H9 (cell line): ENCODE measurements around the gene NAPA. TPM values are rescaled to one million over a fixed set of nuclear protein-coding genes. Genes with fewer than 3 reads are reported as not detected.

ENCODE experiments used
- DNase-seq: peaks from one replicate; pipeline ENCODE4 v3.0.0-alpha.2; 2017
- H2AFZ ChIP-seq: one replicate; pipeline ENCODE4 v1.6.1; 2013; ENCODE audit warnings: mild to moderate bottlenecking, low read length, control low read depth, moderate library complexity
- H2AK5ac ChIP-seq: 2 replicates; pipeline ENCODE4 v1.6.1; 2013; ENCODE audit warnings: low read length, control low read depth, mixed read lengths; ENCODE audit not compliant: insufficient read length
- H2BK120ac ChIP-seq: one replicate; pipeline ENCODE4 v1.6.1; 2013; ENCODE audit warnings: low read depth, mild to moderate bottlenecking, low read length, control low read depth, inconsistent platforms; ENCODE audit not compliant: poor library complexity, severe bottlenecking
- H2BK12ac ChIP-seq: 2 replicates; pipeline ENCODE4 v1.6.1; 2013; ENCODE audit warnings: low read length, control low read depth, mixed read lengths, low read depth; ENCODE audit not compliant: insufficient read length
- H2BK15ac ChIP-seq: 2 replicates; pipeline ENCODE4 v1.6.1; 2013; ENCODE audit warnings: low read depth, low read length, control low read depth
- H2BK20ac ChIP-seq: one replicate; pipeline ENCODE4 v1.6.1; 2013; ENCODE audit warnings: low read depth, mild to moderate bottlenecking, low read length, control low read depth, inconsistent platforms; ENCODE audit not compliant: poor library complexity, severe bottlenecking
- H2BK5ac ChIP-seq: 2 replicates; pipeline ENCODE4 v1.6.1; 2013; ENCODE audit warnings: low read length, control low read depth, mixed read lengths; ENCODE audit not compliant: insufficient read length
- H3K14ac ChIP-seq: 2 replicates; pipeline ENCODE4 v1.6.1; 2013; ENCODE audit warnings: low read length, control low read depth; ENCODE audit not compliant: insufficient read depth
- H3K18ac ChIP-seq: 2 replicates; pipeline ENCODE4 v1.6.1; 2013; ENCODE audit warnings: low read depth, mild to moderate bottlenecking, mixed read lengths, low read length, control low read depth; ENCODE audit not compliant: insufficient read length
- H3K23ac ChIP-seq: 2 replicates; pipeline ENCODE4 v1.6.1; 2013; ENCODE audit warnings: low read length, control low read depth, mixed read lengths, low read depth; ENCODE audit not compliant: insufficient read length
- H3K23me2 ChIP-seq: 2 replicates; pipeline ENCODE4 v1.6.1; 2013; ENCODE audit warnings: low read depth, mild to moderate bottlenecking, mixed read lengths, low read length, control low read depth; ENCODE audit not compliant: insufficient read length, poor library complexity, severe bottlenecking
- H3K27ac ChIP-seq: 2 replicates; pipeline ENCODE4 v1.5.1; 2013; ENCODE audit warnings: low read length, control low read depth, mixed read lengths, low read depth; ENCODE audit not compliant: insufficient read length
- H3K27me3 ChIP-seq: 2 replicates; pipeline ENCODE4 v1.6.1; 2013; ENCODE audit warnings: low read length, control low read depth, inconsistent platforms; ENCODE audit not compliant: insufficient read depth
- H3K4ac ChIP-seq: 2 replicates; pipeline ENCODE4 v1.6.1; 2013; ENCODE audit warnings: low read depth, mild to moderate bottlenecking, control low read depth, inconsistent platforms, low read length, moderate library complexity
- H3K4me1 ChIP-seq: 2 replicates; pipeline ENCODE4 v1.6.1; 2013; ENCODE audit warnings: low read length, control low read depth, inconsistent platforms; ENCODE audit not compliant: insufficient read depth
- H3K4me2 ChIP-seq: 2 replicates; pipeline ENCODE4 v1.6.1; 2013; ENCODE audit warnings: low read length, control low read depth, mixed read lengths; ENCODE audit not compliant: insufficient read length, insufficient read depth
- H3K56ac ChIP-seq: 2 replicates; pipeline ENCODE4 v1.6.1; 2013; ENCODE audit warnings: low read depth, mild to moderate bottlenecking, mixed read lengths, low read length, control low read depth; ENCODE audit not compliant: insufficient read length
- H3K79me1 ChIP-seq: 2 replicates; pipeline ENCODE4 v1.6.1; 2013; ENCODE audit warnings: low read depth, mild to moderate bottlenecking, moderate library complexity, low read length, control low read depth, inconsistent platforms; ENCODE audit not compliant: insufficient read depth, poor library complexity, severe bottlenecking
- H3K79me2 ChIP-seq: 2 replicates; pipeline ENCODE4 v1.6.1; 2013; ENCODE audit warnings: low read length, control low read depth, inconsistent platforms; ENCODE audit not compliant: insufficient read depth
- H3K9ac ChIP-seq: 2 replicates; pipeline ENCODE4 v1.6.1; 2013; ENCODE audit warnings: low read length, control low read depth, mixed read lengths; ENCODE audit not compliant: insufficient read length; ENCODE audit errors: extremely low read depth
- H3K9me3 ChIP-seq: one replicate; pipeline ENCODE4 v1.6.1; 2013; ENCODE audit warnings: low read depth, low read length, inconsistent platforms; ENCODE audit not compliant: control insufficient read depth
- H3T11ph ChIP-seq: one replicate; pipeline ENCODE4 v1.6.1; 2013; ENCODE audit warnings: mild to moderate bottlenecking, low read length, control low read depth, inconsistent platforms
- H4K20me1 ChIP-seq: one replicate; pipeline ENCODE4 v1.6.1; 2013; ENCODE audit not compliant: control insufficient read depth, insufficient read length, insufficient read depth
- H4K5ac ChIP-seq: 2 replicates; pipeline ENCODE4 v1.6.1; 2013; ENCODE audit warnings: low read depth, mild to moderate bottlenecking, mixed read lengths, low read length, control low read depth; ENCODE audit not compliant: insufficient read length
- H4K8ac ChIP-seq: replicated peaks from 2 replicates; pipeline ENCODE4 v1.6.1; 2013; ENCODE audit warnings: low read length, control low read depth, mixed read lengths, low read depth; ENCODE audit not compliant: insufficient read length
- H4K91ac ChIP-seq: 2 replicates; pipeline ENCODE4 v1.6.1; 2013; ENCODE audit warnings: low read depth, mild to moderate bottlenecking, moderate library complexity, mixed read lengths, low read length, control low read depth; ENCODE audit not compliant: insufficient read length
- H3K27ac Mint-ChIP-seq, 3 experiments: 2 replicates in 2 of 3; 3 replicates in 1 of 3; pipeline ENCODE4 v1.8.0; 2020 to 2021; ENCODE audit warnings: mixed read lengths in 3 of 3, mild to moderate bottlenecking in 1 of 3, moderate library complexity in 1 of 3
- H3K27me3 Mint-ChIP-seq: 2 replicates; pipeline ENCODE4 v1.8.0; 2021; ENCODE audit warnings: low read depth, mild to moderate bottlenecking, moderate library complexity, mixed read lengths
- H3K36me3 Mint-ChIP-seq, 3 experiments: 2 replicates in 2 of 3; 3 replicates in 1 of 3; pipeline ENCODE4 v1.8.0; 2020 to 2021; ENCODE audit warnings: low read depth in 3 of 3, mixed read lengths in 3 of 3; ENCODE audit not compliant: insufficient read depth in 1 of 3
- H3K4me1 Mint-ChIP-seq, 2 experiments: 2 replicates each; pipeline ENCODE4 v1.8.0; 2020; ENCODE audit warnings: mixed read lengths in 2 of 2
- H3K4me3 Mint-ChIP-seq, 2 experiments: 2 replicates in 1 of 2; 3 replicates in 1 of 2; pipeline ENCODE4 v1.8.0; 2020 to 2021; ENCODE audit warnings: mild to moderate bottlenecking in 2 of 2, mixed read lengths in 2 of 2, moderate library complexity in 1 of 2
- H3K9me3 Mint-ChIP-seq, 2 experiments: 2 replicates in 1 of 2; 3 replicates in 1 of 2; pipeline ENCODE4 v1.8.0; 2020; ENCODE audit warnings: mild to moderate bottlenecking in 2 of 2, mixed read lengths in 2 of 2, moderate library complexity in 1 of 2
- CTCF ChIP-seq: fragments of 200-600 bp; sonication (generic); conservative IDR thresholded peaks from 3 replicates; pipeline ENCODE4 v1.8.0; 2021; ENCODE audit warnings: antibody characterized with exemption, mild to moderate bottlenecking
- WGBS: extraction: QIAGEN DNeasy Blood & Tissue Kit; methylation state at CpG from one replicate; pipeline ENCODE4 v1.1.7; 2013; ENCODE audit warnings: missing lambda C conversion rate, low lambda C conversion rate, mixed read lengths; ENCODE audit not compliant: insufficient read length; ENCODE audit errors: extremely low coverage; 5-methylcytosine and 5-hydroxymethylcytosine counted together
- total RNA-seq: library from RNA; stranded (reverse); gene quantifications from 2 replicates; pipeline ENCODE4 v1.2.1, GENCODE V29; 2021

Gene NAPA
- total RNA-seq, 1 experiment from 2014 or later = 62.8 TPM

- peaks cover 37 to 45% of the 10 kb centered on the region in 2 experiments for H3K4me1 Mint-ChIP-seq
- Histone ChIP-seq H2BK12ac (no peak overlapping the region), H3K23me2 (peaks cover 13% of the 10 kb centered on the region), H3K4me1 (peaks cover 10% of the 10 kb centered on the region; the same call in 1 of the 2 replicates), H3T11ph (no peak overlapping the region), H4K5ac (no peak overlapping the region), H4K8ac (no peak overlapping the region), H3K18ac (peak overlapping the region; percentile 66), H2BK20ac (no peak overlapping the region), H2BK120ac (no peak overlapping the region), H4K20me1 (no peaks in the 10 kb centered on the region), H3K79me2 (no peaks in the 10 kb centered on the region), H3K23ac (no peak overlapping the region), H3K27me3 (no peaks in the 10 kb centered on the region; the same call in 1 of the 2 replicates), H3K4me2 (peak overlapping the region; percentile 65), H3K9me3 (no peaks in the 10 kb centered on the region), H3K27ac (no peak overlapping the region), H2BK5ac (no peak overlapping the region), H2BK15ac (no peak overlapping the region), H3K14ac (peak overlapping the region; percentile 60), H4K91ac (no peak overlapping the region), H2AFZ (no peak overlapping the region), H2AK5ac (no peak overlapping the region), H3K79me1 (no peaks in the 10 kb centered on the region), H3K9ac (no peak overlapping the region), H3K4ac (no peak overlapping the region), H3K56ac (no peak overlapping the region)
- H3K36me3 Mint-ChIP-seq = peaks cover 0 to 1% (median 0%) of the 10 kb centered on the region in 3 experiments; a peak in 2 of 7 replicates
- peak overlapping the region; percentile 4 to 97 (median 96); a peak in 4 of 7 replicates for H3K27ac Mint-ChIP-seq
- peak; percentile 99 for DNase-seq
- WGBS = no CpG with 5 or more reads among the region's 95 CpGs
- peak overlapping the region; percentile 74 to 88 for H3K4me3 Mint-ChIP-seq
- no peaks in the 10 kb centered on the region; a peak in 3 of 5 replicates for H3K9me3 Mint-ChIP-seq
- TF ChIP-seq CTCF = no peak
- peaks cover 63% of the 10 kb centered on the region for H3K27me3 Mint-ChIP-seq
These were observed 67.1 kb downstream of the NAPA start for GRCh38 chr19:47447470-47448359.
